ENCODE measurements around the gene FAM151A. TPM values are rescaled to one million over a fixed set of nuclear protein-coding genes. Genes with fewer than 3 reads are reported as not detected.

The FAM151A gene
- total RNA-seq, 1 donor from 2014 or later: not detected

- DNase-seq: no peak
These were observed 19.3 kb downstream of the FAM151A start for GRCh38 chr1:54604051-54604450.

- DNase-seq: no peak
These were observed 20.1 kb downstream of the FAM151A start for GRCh38 chr1:54603241-54603640.

- DNase-seq: no peak
These were observed 20.8 kb downstream of the FAM151A start for GRCh38 chr1:54602554-54602953.

GRCh38 chr1:54601730-54602129 lies 21.6 kb downstream of the FAM151A start:
- DNase-seq: no peak

- DNase-seq: no peak
These were observed 22.2 kb downstream of the FAM151A start for GRCh38 chr1:54600947-54601721.

- DNase-seq: no peak
These were observed 24.0 kb downstream of the FAM151A start for GRCh38 chr1:54599211-54599823.

- DNase-seq: no peak
These were observed 25.8 kb downstream of the FAM151A start for GRCh38 chr1:54597455-54598030.

- no peak for DNase-seq
These were observed 26.6 kb downstream of the FAM151A start for GRCh38 chr1:54596756-54597155.

GRCh38 chr1:54595956-54596498 lies 27.3 kb downstream of the FAM151A start:
- DNase-seq: no peak

- no peak for DNase-seq
These were observed 28.9 kb downstream of the FAM151A start for GRCh38 chr1:54594463-54594862.

GRCh38 chr1:54593571-54594160 lies 29.7 kb downstream of the FAM151A start:
- DNase-seq: no peak

- no peak for DNase-seq
These were observed 32.1 kb downstream of the FAM151A start for GRCh38 chr1:54591127-54591756.

GRCh38 chr1:54588377-54588776 lies 34.9 kb downstream of the FAM151A start:
- no peak for DNase-seq

GRCh38 chr1:54585181-54586066 lies 37.9 kb downstream of the FAM151A start:
- DNase-seq: no peak

GRCh38 chr1:54584575-54584974 lies 38.8 kb downstream of the FAM151A start:
- no peak for DNase-seq

GRCh38 chr1:54583871-54584270 lies 39.5 kb downstream of the FAM151A start:
- no peak for DNase-seq

- DNase-seq: no peak
These were observed 40.0 kb downstream of the FAM151A start for GRCh38 chr1:54583307-54583686.

GRCh38 chr1:54582566-54583306 lies 40.6 kb downstream of the FAM151A start:
- no peak for DNase-seq

- peak; percentile 69 for DNase-seq
These were observed 41.7 kb downstream of the FAM151A start for GRCh38 chr1:54581621-54582035.

GRCh38 chr1:54580856-54581550 lies 42.3 kb downstream of the FAM151A start:
- no peak for DNase-seq
